ENCODE data around the gene LBR.

The LBR gene

DNA sequence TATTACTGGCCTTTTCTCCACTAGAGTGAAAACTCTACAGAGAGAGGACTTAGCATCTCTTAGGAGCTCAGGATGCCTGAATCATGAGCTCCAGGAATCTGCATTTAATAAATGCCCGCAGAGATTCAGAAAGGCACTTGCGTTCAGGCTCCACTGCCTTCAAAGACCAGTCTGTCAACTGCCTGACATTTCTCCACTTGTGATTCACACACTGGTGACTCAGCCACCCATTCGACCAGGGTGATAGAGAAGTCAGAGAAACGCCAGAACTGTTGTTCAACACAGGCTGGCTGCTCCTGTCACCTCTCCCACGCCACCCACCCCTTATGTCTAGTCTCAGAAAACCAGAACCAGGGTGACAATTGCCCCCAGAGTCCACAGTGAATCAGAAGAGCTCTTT, 26.9 kb upstream of the LBR start:
- Histone ChIP-seq H4K20me1 (ENCODE audit: low read depth, low read length) (no peaks in the 10 kb centered on the region), H3K36me3 (ENCODE audit: low read length) (no peaks in the 10 kb centered on the region), H3K27ac (ENCODE audit: low read depth, low read length) (no peak overlapping the region), H3K27me3 (ENCODE audit: low read length) (no peaks in the 10 kb centered on the region), H3F3A (ENCODE audit: insufficient read depth) (no peaks in the 10 kb centered on the region), H3K9me3 (ENCODE audit: insufficient read depth, low read length) (no peaks in the 10 kb centered on the region), H3K9ac (ENCODE audit: low read length) (no peak overlapping the region), H3K4me3 (ENCODE audit: insufficient read depth, low read length, poor library complexity, severe bottlenecking) (no peak overlapping the region), H3K79me2 (ENCODE audit: insufficient read depth, low read length) (no peaks in the 10 kb centered on the region), H3K9me2 (replicated peaks; ENCODE audit: insufficient read depth, low read length) (no peaks in the 10 kb centered on the region), H3K4me2 (ENCODE audit: low read depth, low read length, poor library complexity, severe bottlenecking) (no peak overlapping the region), H2AFZ (ENCODE audit: low read depth, low read length, severe bottlenecking) (no peak overlapping the region)
- TF ChIP-seq, protein P1, sequence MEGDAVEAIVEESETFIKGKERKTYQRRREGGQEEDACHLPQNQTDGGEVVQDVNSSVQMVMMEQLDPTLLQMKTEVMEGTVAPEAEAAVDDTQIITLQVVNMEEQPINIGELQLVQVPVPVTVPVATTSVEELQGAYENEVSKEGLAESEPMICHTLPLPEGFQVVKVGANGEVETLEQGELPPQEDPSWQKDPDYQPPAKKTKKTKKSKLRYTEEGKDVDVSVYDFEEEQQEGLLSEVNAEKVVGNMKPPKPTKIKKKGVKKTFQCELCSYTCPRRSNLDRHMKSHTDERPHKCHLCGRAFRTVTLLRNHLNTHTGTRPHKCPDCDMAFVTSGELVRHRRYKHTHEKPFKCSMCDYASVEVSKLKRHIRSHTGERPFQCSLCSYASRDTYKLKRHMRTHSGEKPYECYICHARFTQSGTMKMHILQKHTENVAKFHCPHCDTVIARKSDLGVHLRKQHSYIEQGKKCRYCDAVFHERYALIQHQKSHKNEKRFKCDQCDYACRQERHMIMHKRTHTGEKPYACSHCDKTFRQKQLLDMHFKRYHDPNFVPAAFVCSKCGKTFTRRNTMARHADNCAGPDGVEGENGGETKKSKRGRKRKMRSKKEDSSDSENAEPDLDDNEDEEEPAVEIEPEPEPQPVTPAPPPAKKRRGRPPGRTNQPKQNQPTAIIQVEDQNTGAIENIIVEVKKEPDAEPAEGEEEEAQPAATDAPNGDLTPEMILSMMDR (IDR thresholded peaks at IDR 0.05; ENCODE audit: insufficient read depth, low read length, poor library complexity, severe bottlenecking) = no peak
- no peak for TF ChIP-seq EZH2phosphoT487 (conservative IDR thresholded peaks at IDR 0.05; ENCODE audit: low read length)

DNA sequence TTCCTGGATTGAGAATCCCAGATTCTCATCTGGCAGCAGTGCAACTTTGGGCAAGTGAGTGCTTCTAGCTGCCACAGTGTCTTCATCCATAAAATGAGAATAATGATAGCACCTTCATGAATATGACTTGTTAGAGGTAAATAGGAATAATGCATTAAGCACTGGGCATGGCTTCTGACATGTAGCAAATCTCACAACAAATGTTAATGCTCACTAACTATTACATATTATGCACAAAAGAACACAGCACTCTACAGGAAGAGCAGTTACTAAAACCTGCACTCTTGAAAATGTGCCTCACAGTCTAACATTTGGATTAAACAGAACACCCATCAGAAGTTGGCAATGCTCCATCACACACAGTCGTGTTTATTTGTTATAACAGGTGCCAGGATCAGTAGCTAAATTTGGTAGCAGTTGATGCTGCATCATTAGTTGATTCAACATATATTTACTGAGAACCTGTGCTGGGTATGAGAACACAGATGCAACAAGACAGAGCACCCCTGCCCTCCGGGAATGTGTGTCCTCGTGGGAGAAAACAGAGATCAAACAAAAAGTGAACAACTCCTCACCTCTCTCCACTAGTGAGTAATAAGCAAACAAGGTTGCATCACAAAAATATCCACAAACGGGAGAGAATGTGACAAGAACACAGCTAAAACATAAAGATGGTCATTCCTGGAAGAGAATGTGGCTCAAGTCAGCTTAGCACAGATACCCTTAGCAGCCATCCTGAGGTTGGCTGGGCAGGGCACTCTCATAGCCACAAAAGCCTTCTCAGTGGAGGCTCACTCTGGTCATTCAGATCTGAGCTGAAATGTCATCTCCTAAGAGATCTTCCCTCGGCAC, 26.2 kb upstream of the LBR start:
- Histone ChIP-seq H3K9me3 (ENCODE audit: insufficient read depth, low read length) (no peaks in the 10 kb centered on the region), H4K20me1 (ENCODE audit: low read depth, low read length) (no peaks in the 10 kb centered on the region), H3K36me3 (ENCODE audit: low read length) (no peaks in the 10 kb centered on the region), H3K9ac (ENCODE audit: low read length) (no peak overlapping the region), H3K79me2 (ENCODE audit: insufficient read depth, low read length) (no peaks in the 10 kb centered on the region), H3K27ac (ENCODE audit: low read depth, low read length) (no peak overlapping the region), H3K27me3 (ENCODE audit: low read length) (no peaks in the 10 kb centered on the region), H3F3A (ENCODE audit: insufficient read depth) (no peaks in the 10 kb centered on the region), H2AFZ (ENCODE audit: low read depth, low read length, severe bottlenecking) (no peak overlapping the region), H3K9me2 (replicated peaks; ENCODE audit: insufficient read depth, low read length) (no peaks in the 10 kb centered on the region), H3K4me3 (ENCODE audit: insufficient read depth, low read length, poor library complexity, severe bottlenecking) (no peak overlapping the region), H3K4me2 (ENCODE audit: low read depth, low read length, poor library complexity, severe bottlenecking) (no peak overlapping the region)
- TF ChIP-seq EZH2phosphoT487 (conservative IDR thresholded peaks at IDR 0.05; ENCODE audit: low read length) = no peak
- TF ChIP-seq, protein P1 (IDR thresholded peaks at IDR 0.05; ENCODE audit: insufficient read depth, low read length, poor library complexity, severe bottlenecking) = no peak

DNA sequence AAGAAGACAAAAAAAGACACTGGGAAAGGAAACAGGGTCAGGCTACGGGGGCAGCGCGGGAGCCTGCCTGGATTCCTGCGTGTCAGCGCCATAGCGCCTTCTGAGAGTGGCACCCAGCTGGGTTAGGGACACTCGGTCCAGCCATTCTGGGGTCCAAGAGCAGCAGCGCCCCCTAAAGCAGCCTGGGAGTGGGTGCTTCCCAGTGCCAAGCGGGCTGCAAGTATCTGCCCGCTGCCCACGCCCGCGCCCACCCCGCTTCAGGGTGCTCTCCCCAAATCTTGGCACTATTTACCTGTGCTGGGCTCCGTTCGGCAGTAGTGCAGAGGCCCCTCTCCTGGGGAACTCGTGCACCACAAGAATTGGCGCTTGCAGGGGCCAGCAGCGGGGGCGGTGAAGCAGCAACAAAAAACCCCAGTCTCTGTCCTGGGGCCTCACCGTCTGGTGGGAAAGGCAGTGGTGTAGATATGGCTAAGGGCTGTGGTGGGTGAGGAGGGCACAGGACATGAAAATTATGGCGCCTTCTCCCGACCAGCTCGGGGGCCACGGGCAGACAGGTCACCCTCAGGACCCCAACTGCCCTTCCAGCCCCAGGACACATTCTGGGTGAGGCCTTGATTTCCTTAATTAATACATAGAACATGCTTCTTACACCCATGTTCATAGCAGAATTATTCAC, 24.1 kb upstream of the LBR start:
- H3K9me2 ChIP-seq (replicated peaks; ENCODE audit: insufficient read depth, low read length) = no peaks in the 10 kb centered on the region
- H3K4me3 ChIP-seq (ENCODE audit: insufficient read depth, low read length, poor library complexity, severe bottlenecking) = no peak overlapping the region
- H3K9me3 ChIP-seq (ENCODE audit: insufficient read depth, low read length) = no peaks in the 10 kb centered on the region
- H3K36me3 ChIP-seq (ENCODE audit: low read length) = no peaks in the 10 kb centered on the region
- no peaks in the 10 kb centered on the region for H3K79me2 ChIP-seq (ENCODE audit: insufficient read depth, low read length)
- no peak overlapping the region for H3K4me2 ChIP-seq (ENCODE audit: low read depth, low read length, poor library complexity, severe bottlenecking)
- no peaks in the 10 kb centered on the region for H3F3A ChIP-seq (ENCODE audit: insufficient read depth)
- no peaks in the 10 kb centered on the region for H3K27me3 ChIP-seq (ENCODE audit: low read length)
- no peaks in the 10 kb centered on the region for H4K20me1 ChIP-seq (ENCODE audit: low read depth, low read length)
- H2AFZ ChIP-seq (ENCODE audit: low read depth, low read length, severe bottlenecking) = no peak overlapping the region
- no peak overlapping the region for H3K27ac ChIP-seq (ENCODE audit: low read depth, low read length)
- TF ChIP-seq, protein P1 (IDR thresholded peaks at IDR 0.05; ENCODE audit: insufficient read depth, low read length, poor library complexity, severe bottlenecking) = no peak
- TF ChIP-seq EZH2phosphoT487 (conservative IDR thresholded peaks at IDR 0.05; ENCODE audit: low read length) = no peak
- H3K9ac ChIP-seq (ENCODE audit: low read length) = no peak overlapping the region
